Thyroid gland (tissue), 4 donors: ENCODE measurements around the gene ZGPAT. TPM values are rescaled to one million over a fixed set of nuclear protein-coding genes. Genes with fewer than 3 reads are reported as not detected.

Experiments used
- DNase-seq, 2 donors: peaks; one replicate each; pipeline ENCODE4 v3.0.0-alpha.2; 2019
- H3K27ac ChIP-seq, 3 donors: fragments of 200-600 bp; sonication (generic); 1 replicate in 2 of 3; 2 replicates in 1 of 3; pipeline ENCODE4 v1.5.1; 2016 to 2019; ENCODE audit warnings: mild to moderate bottlenecking in 1 of 3, moderate library complexity in 1 of 3
- H3K27me3 ChIP-seq: fragments of 200-600 bp; sonication (generic); one replicate; pipeline ENCODE4 v1.5.1; 2019
- H3K36me3 ChIP-seq, 2 donors: fragments of 200-600 bp; sonication (generic); one replicate each; pipeline ENCODE4 v1.5.1; 2016 to 2019
- H3K4me1 ChIP-seq, 2 donors: fragments of 200-600 bp; sonication (generic); one replicate each; pipeline ENCODE4 v1.5.1; 2017 to 2019
- H3K4me3 ChIP-seq, 3 donors: fragments of 200-600 bp; sonication (generic); replicated peaks in 1 of 3; 1 replicate in 2 of 3; 2 replicates in 1 of 3; pipeline ENCODE4 v1.5.1; 2016; ENCODE audit warnings: mild to moderate bottlenecking in 1 of 3
- H3K9me3 ChIP-seq: fragments of 200-600 bp; sonication (generic); one replicate; pipeline ENCODE4 v1.5.1; 2017
- CTCF ChIP-seq, 6 experiments: fragments of 200-600 bp in 3 of 6; fragments of 450-650 bp in 3 of 6; sonication (generic) in 3 of 6; IDR thresholded peaks; one replicate each; pipeline ENCODE4 v1.5.1; 2016 to 2019; ENCODE audit warnings: antibody characterized with exemption in 6 of 6, mild to moderate bottlenecking in 2 of 6, inconsistent platforms in 1 of 6, moderate library complexity in 1 of 6
- POLR2A ChIP-seq, 2 donors: fragments of 450-650 bp; IDR thresholded peaks; one replicate each; pipeline ENCODE4 v1.6.1; 2017; ENCODE audit warnings: antibody characterized with exemption in 2 of 2, mild to moderate bottlenecking in 2 of 2, moderate library complexity in 1 of 2
- WGBS, 2 donors: methylation state at CpG; one replicate each; pipeline ENCODE4 v1.1.5; 2017; 5-methylcytosine and 5-hydroxymethylcytosine counted together
- intact Hi-C: fragments of 100-400 bp; cut with DNase I; formaldehyde crosslinking; loops from one replicate; pipeline ENCODE4 v1.15.1; 2023
- total RNA-seq, 4 donors: library from RNA; depleted of rRNA; stranded (reverse); fragments of >200 nt; gene quantifications; one replicate each; pipeline ENCODE4 v1.2.3, GENCODE V29; 2016

The ZGPAT gene
- total RNA-seq, 4 donors from 2014 or later: 27.7 to 36.3 (median 30.0) TPM

DNA sequence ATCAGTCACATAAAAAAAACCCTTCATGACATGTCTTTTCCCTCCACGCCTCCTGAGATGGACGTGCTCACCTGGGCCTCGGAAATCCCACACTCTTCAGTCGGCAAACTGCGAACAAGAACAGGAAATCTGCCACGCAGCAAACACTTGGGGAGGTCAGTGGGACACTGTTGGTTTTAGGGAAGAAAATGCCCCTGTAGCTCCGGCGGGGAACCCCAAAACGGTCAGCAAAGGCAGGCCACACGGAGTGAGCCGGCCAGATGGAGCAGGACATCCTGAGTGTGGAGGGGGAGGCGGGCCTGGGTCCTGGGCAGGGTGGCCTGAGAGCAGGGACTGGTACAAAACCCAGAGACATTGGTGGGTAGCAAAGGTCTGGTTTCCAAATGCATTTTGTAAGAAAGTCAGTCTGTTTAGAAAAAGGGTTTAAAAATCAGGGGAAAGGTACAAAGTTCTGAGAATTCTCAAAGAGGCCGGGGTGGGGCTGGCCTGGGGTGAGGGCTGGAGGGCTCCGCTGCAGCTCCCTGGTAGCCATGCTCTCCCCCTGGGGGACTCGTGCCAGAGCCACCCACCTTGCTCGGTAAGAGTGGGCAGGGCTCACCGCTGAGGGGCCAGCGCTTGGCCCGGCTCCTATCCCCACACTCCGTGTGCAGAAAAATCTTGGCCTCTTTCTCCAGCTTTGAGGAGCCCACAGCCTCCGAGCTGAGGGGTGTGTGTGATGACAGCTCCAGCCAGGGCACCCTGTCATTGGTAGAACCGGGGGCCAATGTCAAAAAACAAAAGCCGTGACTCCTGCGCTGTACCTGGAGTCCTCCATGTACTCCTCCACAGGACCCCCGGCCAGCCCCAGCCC is 37.0 kb downstream of the ZGPAT start:
- H3K4me3 ChIP-seq: no peak overlapping the region
- no peak for DNase-seq
- peaks cover 20 to 21% of the 10 kb centered on the region in 2 donors for H3K36me3 ChIP-seq
- 78 to 84% methylated on average over 23 to 25 of the region's 25 CpGs for WGBS, 2 donors
- H3K4me1 ChIP-seq: peaks cover 9 to 13% of the 10 kb centered on the region in 2 donors
- intact Hi-C loops: loop anchor here (5.0 kb wide), 1 partner anchor 207 kb away; the partner anchor contains the start of gene PTK6
- H3K27me3 ChIP-seq: no peaks in the 10 kb centered on the region
- TF ChIP-seq CTCF (IDR thresholded peaks at IDR 0.05) (no peak), POLR2A (IDR thresholded peaks at IDR 0.05) (no peak)
- H3K27ac ChIP-seq: no peak overlapping the region
- H3K9me3 ChIP-seq: no peaks in the 10 kb centered on the region

GRCh38 chr20:63745424-63745805 is 37.6 kb downstream of the ZGPAT start:
- Histone ChIP-seq H3K9me3 (no peaks in the 10 kb centered on the region), H3K4me1 (peaks cover 9 to 13% of the 10 kb centered on the region in 2 donors), H3K4me3 (no peak overlapping the region), H3K36me3 (peaks cover 20 to 21% of the 10 kb centered on the region in 2 donors), H3K27me3 (no peaks in the 10 kb centered on the region), H3K27ac (no peak overlapping the region)
- WGBS, 2 donors: 83 to 84% methylated on average over 15 of the region's 15 CpGs
- intact Hi-C loops: no loop called here
- TF ChIP-seq POLR2A (IDR thresholded peaks at IDR 0.05) (no peak), CTCF (IDR thresholded peaks at IDR 0.05) (no peak)
- no peak for DNase-seq

DNA sequence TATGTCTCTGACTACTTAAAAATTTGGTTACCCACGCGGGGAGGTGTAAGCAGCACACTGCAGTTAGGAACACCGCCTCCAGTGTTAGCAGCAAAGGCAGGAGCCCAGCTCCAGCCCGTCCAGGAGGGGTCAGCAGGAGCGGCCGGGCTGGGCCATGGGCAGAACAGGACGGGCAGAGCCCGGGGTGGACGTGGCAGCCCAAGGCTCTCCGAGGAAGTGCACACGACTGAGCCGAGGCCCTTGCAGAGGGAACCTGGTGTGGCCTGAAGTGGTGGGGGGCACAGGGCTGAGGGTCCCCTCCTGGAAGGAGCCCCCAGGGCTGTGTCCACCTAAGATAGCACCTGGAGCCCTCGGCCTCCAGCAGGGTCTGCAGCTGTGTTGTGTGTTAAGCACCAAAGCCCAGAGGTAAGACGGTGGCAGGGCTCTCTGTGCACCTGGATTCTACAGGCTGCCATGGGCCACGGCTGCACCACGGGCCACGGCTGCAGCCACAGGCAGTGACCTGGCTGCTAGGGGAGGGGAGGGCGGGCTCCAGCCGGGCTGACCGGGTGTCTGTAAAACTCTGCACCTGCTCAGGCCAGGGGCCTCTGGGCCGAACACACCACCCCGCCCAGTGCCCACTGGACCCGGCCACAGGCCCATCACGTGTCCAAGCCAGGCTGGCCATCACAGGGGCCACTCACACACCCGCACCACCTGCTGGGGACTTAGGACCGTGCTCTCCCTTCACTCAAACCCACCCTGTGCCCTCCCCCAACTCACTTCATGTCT is 38.3 kb downstream of the ZGPAT start:
- 88 to 95% methylated on average over 13 to 21 of the region's 26 CpGs for WGBS, 2 donors
- intact Hi-C loops: no loop called here
- H3K36me3 ChIP-seq: peaks cover 20 to 21% of the 10 kb centered on the region in 2 donors
- H3K4me3 ChIP-seq: no peak overlapping the region
- H3K4me1 ChIP-seq: peaks cover 6 to 9% of the 10 kb centered on the region in 2 donors
- H3K9me3 ChIP-seq: no peaks in the 10 kb centered on the region
- no peak for DNase-seq
- no peak overlapping the region for H3K27ac ChIP-seq
- TF ChIP-seq POLR2A (IDR thresholded peaks at IDR 0.05): no peak
- no peak for TF ChIP-seq CTCF (IDR thresholded peaks at IDR 0.05)
- H3K27me3 ChIP-seq: no peaks in the 10 kb centered on the region

GRCh38 chr20:63746751-63747315 is 39.0 kb downstream of the ZGPAT start:
- no peak overlapping the region for H3K27ac ChIP-seq
- no peak overlapping the region for H3K4me3 ChIP-seq
- peaks cover 20 to 21% of the 10 kb centered on the region in 2 donors for H3K36me3 ChIP-seq
- no peak for TF ChIP-seq CTCF (IDR thresholded peaks at IDR 0.05)
- no peak for TF ChIP-seq POLR2A (IDR thresholded peaks at IDR 0.05)
- H3K4me1 ChIP-seq: peaks cover 0 to 4% of the 10 kb centered on the region in 2 donors
- intact Hi-C loops: no loop called here
- H3K27me3 ChIP-seq: no peaks in the 10 kb centered on the region
- no peak for DNase-seq
- H3K9me3 ChIP-seq: no peaks in the 10 kb centered on the region
- 93% methylated on average over 29 to 43 of the region's 47 CpGs for WGBS, 2 donors
